Epithelial cell of proximal tubule (primary cell): Measurements from ENCODE around the gene KCNQ1. TPM values are rescaled to one million over a fixed set of nuclear protein-coding genes. Genes with fewer than 3 reads are reported as not detected.
A peak's percentile ranks its signal among the peaks of the same experiment; 100 is the strongest.

ENCODE experiments used
- DNase-seq: peaks from one replicate; pipeline ENCODE4 v3.0.0-alpha.2; 2011; ENCODE audit warnings: low read depth
- H3K4me3 ChIP-seq: 2 replicates; pipeline ENCODE4 v1.5.1; 2011; ENCODE audit warnings: low read depth, mild to moderate bottlenecking, low read length
- CTCF ChIP-seq: conservative IDR thresholded peaks from 2 replicates; pipeline ENCODE4 v1.5.1; 2012; ENCODE audit warnings: low read depth, mild to moderate bottlenecking, low read length
- total RNA-seq: library from RNA; depleted of rRNA; stranded (reverse); fragments of >200 nt; gene quantifications from 2 replicates; pipeline ENCODE4 v1.2.3, GENCODE V29; 2015

KCNQ1 gene
- total RNA-seq, 1 donor from 2014 or later: 0.46 TPM

GRCh38 chr11:2898366-2899079 is 453.7 kb downstream of the KCNQ1 start:
- DNase-seq: peak; percentile 44
- H3K4me3 ChIP-seq: no peak overlapping the region

More at GRCh38 chr11:2898366-2899079, 453.7 kb downstream of the KCNQ1 start:
- no peak for TF ChIP-seq CTCF

Other genes with a start within 250 kb of the KCNQ1 start
- gene ASCL2, start 174.4 kb upstream of the KCNQ1 start, total RNA-seq: 0.12 TPM in 1 of 2 replicates, not detected in the other
- not detected in 2 replicates for gene C11orf21, start 143.1 kb upstream of the KCNQ1 start, total RNA-seq
- gene TSPAN32, start 143.0 kb upstream of the KCNQ1 start, total RNA-seq: not detected in 2 replicates
- gene CD81, start 67.7 kb upstream of the KCNQ1 start, total RNA-seq: 179 and 183 TPM in 2 replicates
- gene TSSC4, start 44.3 kb upstream of the KCNQ1 start, total RNA-seq: 40.0 and 55.2 TPM in 2 replicates
- not detected in 2 replicates for gene TRPM5, start 494 bp upstream of the KCNQ1 start, total RNA-seq